ENCODE data around the gene THAP3.

DNA sequence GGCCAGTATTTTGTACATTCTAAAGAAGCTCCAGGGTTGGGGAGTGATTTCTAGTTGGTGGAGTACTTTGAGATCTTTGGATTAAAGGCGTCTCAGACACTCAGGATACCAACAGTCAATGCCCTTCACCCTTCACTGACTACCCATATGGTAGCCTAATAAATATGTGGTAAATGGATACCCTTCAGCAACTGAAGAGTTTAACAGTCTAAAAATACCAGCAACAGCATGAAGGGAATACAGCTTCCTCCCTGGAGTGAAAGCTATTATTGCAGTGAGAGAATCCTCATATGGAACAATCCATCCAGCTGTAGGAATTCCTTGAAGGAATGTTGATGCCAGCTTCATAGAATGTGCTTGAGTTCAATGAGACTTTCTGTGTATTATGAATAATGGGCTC, 50.1 kb downstream of the THAP3 start:
- TF ChIP-seq ETS1 (IDR thresholded peaks at IDR 0.05) (no peak), CTCF (conservative IDR thresholded peaks at IDR 0.05; ENCODE audit: low read depth in 2 of 2) (no peak), EZH2 (IDR thresholded peaks at IDR 0.05; ENCODE audit: low read depth, unreplicated experiment) (no peak), POLR2AphosphoS5 (IDR thresholded peaks at IDR 0.05; ENCODE audit: low read depth) (no peak), ZNF331 (CRISPR knock-in tag; IDR thresholded peaks at IDR 0.05; ENCODE audit: low read depth) (no peak)
- TF ChIP-seq, protein P1, sequence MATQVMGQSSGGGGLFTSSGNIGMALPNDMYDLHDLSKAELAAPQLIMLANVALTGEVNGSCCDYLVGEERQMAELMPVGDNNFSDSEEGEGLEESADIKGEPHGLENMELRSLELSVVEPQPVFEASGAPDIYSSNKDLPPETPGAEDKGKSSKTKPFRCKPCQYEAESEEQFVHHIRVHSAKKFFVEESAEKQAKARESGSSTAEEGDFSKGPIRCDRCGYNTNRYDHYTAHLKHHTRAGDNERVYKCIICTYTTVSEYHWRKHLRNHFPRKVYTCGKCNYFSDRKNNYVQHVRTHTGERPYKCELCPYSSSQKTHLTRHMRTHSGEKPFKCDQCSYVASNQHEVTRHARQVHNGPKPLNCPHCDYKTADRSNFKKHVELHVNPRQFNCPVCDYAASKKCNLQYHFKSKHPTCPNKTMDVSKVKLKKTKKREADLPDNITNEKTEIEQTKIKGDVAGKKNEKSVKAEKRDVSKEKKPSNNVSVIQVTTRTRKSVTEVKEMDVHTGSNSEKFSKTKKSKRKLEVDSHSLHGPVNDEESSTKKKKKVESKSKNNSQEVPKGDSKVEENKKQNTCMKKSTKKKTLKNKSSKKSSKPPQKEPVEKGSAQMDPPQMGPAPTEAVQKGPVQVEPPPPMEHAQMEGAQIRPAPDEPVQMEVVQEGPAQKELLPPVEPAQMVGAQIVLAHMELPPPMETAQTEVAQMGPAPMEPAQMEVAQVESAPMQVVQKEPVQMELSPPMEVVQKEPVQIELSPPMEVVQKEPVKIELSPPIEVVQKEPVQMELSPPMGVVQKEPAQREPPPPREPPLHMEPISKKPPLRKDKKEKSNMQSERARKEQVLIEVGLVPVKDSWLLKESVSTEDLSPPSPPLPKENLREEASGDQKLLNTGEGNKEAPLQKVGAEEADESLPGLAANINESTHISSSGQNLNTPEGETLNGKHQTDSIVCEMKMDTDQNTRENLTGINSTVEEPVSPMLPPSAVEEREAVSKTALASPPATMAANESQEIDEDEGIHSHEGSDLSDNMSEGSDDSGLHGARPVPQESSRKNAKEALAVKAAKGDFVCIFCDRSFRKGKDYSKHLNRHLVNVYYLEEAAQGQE (IDR thresholded peaks at IDR 0.05; ENCODE audit: unreplicated experiment), result no peak

Data from GM23338 (cell line).